Activated T-cell treated with anti-CD3 and anti-CD28 coated beads, Interleukin-2, amount 50 U/mL, for 72 hours (primary cell): ENCODE data around the gene KRTAP5-5. TPM values are rescaled to one million over a fixed set of nuclear protein-coding genes. Genes with fewer than 3 reads are reported as not detected.

Experiments
- ATAC-seq, 2 donors: fragments of 150-1000 bp; cut with Tn5 transposase; replicated peaks in 1 of 2; 2 replicates each; pipeline ENCODE4 v1.10.0; 2021; ENCODE audit warnings: moderate library complexity in 2 of 2, mild to moderate bottlenecking in 1 of 2
- DNase-seq, 2 donors: peaks; one replicate each; pipeline ENCODE4 v3.0.0; 2021 to 2022; ENCODE audit warnings: mixed read lengths in 1 of 2
- H3K27ac Mint-ChIP-seq: one replicate; pipeline ENCODE4 v1.8.0; 2022; ENCODE audit warnings: mild to moderate bottlenecking, moderate library complexity, mixed read lengths
- H3K27me3 Mint-ChIP-seq: one replicate; pipeline ENCODE4 v1.8.0; 2022; ENCODE audit warnings: low read depth, mixed read lengths
- H3K36me3 Mint-ChIP-seq, 2 donors: one replicate each; pipeline ENCODE4 v1.8.0; 2022; ENCODE audit warnings: mixed read lengths in 2 of 2, mild to moderate bottlenecking in 1 of 2; ENCODE audit not compliant: insufficient read depth in 2 of 2
- H3K4me1 Mint-ChIP-seq: one replicate; pipeline ENCODE4 v1.8.0; 2022; ENCODE audit warnings: low read depth, mixed read lengths
- H3K4me3 Mint-ChIP-seq, 2 donors: one replicate each; pipeline ENCODE4 v1.8.0; 2022; ENCODE audit warnings: mild to moderate bottlenecking in 2 of 2, mixed read lengths in 2 of 2, moderate library complexity in 2 of 2
- H3K9me3 Mint-ChIP-seq, 2 donors: one replicate each; pipeline ENCODE4 v1.8.0; 2022; ENCODE audit warnings: mixed read lengths in 2 of 2
- total RNA-seq, 2 donors: library from RNA; stranded (reverse); gene quantifications; one replicate each; pipeline ENCODE4 v1.2.3, GENCODE V29; 2022

KRTAP5-5 gene
- total RNA-seq, 2 donors from 2014 or later: not detected

GRCh38 chr11:1673446-1674172 is 44.0 kb downstream of the KRTAP5-5 start:
- peaks cover 40% of the 10 kb centered on the region for H3K27me3 Mint-ChIP-seq
- H3K4me1 Mint-ChIP-seq: no peaks in the 10 kb centered on the region
- ATAC-seq: no peak
- no peaks in the 10 kb centered on the region for H3K36me3 Mint-ChIP-seq
- DNase-seq: no peak
- peaks cover 0 to 3% of the 10 kb centered on the region in 2 donors for H3K9me3 Mint-ChIP-seq
- H3K27ac Mint-ChIP-seq: no peak overlapping the region
- no peak overlapping the region for H3K4me3 Mint-ChIP-seq

GRCh38 chr11:1674173-1675131 is 44.9 kb downstream of the KRTAP5-5 start:
- DNase-seq (no peak), ATAC-seq (no peak)
- Mint-ChIP-seq H3K27me3 (peaks cover 31% of the 10 kb centered on the region), H3K9me3 (peaks cover 0 to 3% of the 10 kb centered on the region in 2 donors), H3K27ac (no peak overlapping the region), H3K4me1 (no peaks in the 10 kb centered on the region), H3K36me3 (no peaks in the 10 kb centered on the region), H3K4me3 (no peak overlapping the region)

DNA sequence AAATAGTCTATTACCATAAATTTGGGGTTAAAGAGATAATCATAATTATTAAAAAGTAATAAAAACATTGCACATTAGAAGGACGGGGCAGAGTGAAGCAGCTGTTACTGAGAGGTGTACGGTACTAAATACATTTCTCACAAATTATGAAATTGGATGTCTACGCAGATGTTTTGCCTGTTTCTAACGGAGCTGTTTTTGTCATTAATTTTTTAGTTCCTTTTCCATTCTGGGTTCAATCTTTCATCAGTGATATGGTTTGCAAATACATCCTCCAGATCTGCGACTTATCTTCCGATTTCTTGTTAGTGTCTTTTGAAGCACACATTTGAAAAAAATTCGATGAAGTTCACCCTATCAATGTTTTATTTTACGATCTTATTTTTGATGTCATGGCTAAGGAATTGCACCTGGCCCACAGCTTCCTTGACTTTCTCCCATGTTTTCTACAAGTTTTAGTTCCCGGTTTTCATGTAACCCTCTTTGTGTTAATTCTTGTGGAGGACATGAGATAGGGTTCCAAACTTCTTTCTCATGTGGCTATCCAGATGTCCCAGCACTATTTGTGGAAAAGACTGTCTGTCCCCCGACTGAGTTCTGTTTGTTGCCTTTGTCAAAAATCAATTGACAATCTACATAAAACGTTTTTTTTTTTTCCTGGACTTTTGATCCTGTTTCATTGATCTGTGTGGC is 46.1 kb downstream of the KRTAP5-5 start:
- H3K36me3 Mint-ChIP-seq: no peaks in the 10 kb centered on the region

GRCh38 chr11:1676229-1676740 is 46.7 kb downstream of the KRTAP5-5 start:
- Mint-ChIP-seq H3K27ac (no peak overlapping the region), H3K9me3 (no peaks in the 10 kb centered on the region), H3K27me3 (peaks cover 24% of the 10 kb centered on the region), H3K4me1 (no peaks in the 10 kb centered on the region), H3K36me3 (no peaks in the 10 kb centered on the region), H3K4me3 (no peak overlapping the region)
- ATAC-seq (no peak), DNase-seq (no peak)

More for the DNA sequence above, 46.1 kb downstream of the KRTAP5-5 start:
- Mint-ChIP-seq H3K4me3 (no peak overlapping the region), H3K4me1 (no peaks in the 10 kb centered on the region), H3K9me3 (no peaks in the 10 kb centered on the region), H3K27me3 (peaks cover 24% of the 10 kb centered on the region), H3K27ac (no peak overlapping the region)
- ATAC-seq (no peak), DNase-seq (no peak)

DNA sequence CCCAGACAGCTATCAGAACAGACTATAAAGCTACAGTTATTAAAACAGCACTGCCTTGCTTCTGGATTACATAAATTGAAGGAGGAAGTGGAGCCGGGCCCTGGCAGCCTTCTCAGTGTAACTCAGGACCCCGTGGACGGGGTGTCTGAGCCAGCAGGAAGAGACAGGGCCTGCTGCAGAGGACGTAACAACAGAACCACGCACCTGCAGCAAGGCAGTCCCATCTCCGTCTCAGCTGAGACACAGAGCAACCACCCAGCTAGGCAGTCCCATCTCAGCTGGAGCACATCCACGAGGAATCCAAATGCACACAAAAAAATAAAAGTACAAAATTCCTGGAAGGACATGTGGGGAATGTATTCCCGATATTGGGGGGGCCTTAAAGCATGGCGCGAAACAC is 50.3 kb downstream of the KRTAP5-5 start:
- no peak overlapping the region for H3K27ac Mint-ChIP-seq
- no peaks in the 10 kb centered on the region for H3K9me3 Mint-ChIP-seq
- H3K4me1 Mint-ChIP-seq: no peaks in the 10 kb centered on the region
- DNase-seq: no peak
- no peak for ATAC-seq
- no peaks in the 10 kb centered on the region for H3K27me3 Mint-ChIP-seq
- no peak overlapping the region for H3K4me3 Mint-ChIP-seq
- no peaks in the 10 kb centered on the region for H3K36me3 Mint-ChIP-seq

Other genes with a start within 250 kb of the KRTAP5-5 start
- gene BRSK2, start 239.8 kb upstream of the KRTAP5-5 start, total RNA-seq: under 1 TPM; 0.51 to 0.84 TPM
- gene MOB2, start 143.0 kb upstream of the KRTAP5-5 start, total RNA-seq: 10 to 100 TPM; 30.7 to 31.0 TPM
- gene DUSP8, start 57.5 kb upstream of the KRTAP5-5 start, total RNA-seq: 1 to 10 TPM; 2.8 to 5.1 TPM
- gene KRTAP5-1, start 44.5 kb upstream of the KRTAP5-5 start, total RNA-seq: not detected
- gene KRTAP5-2, start 31.5 kb upstream of the KRTAP5-5 start, total RNA-seq: not detected
- not detected for gene KRTAP5-3, start 21.3 kb upstream of the KRTAP5-5 start, total RNA-seq
- not detected for gene KRTAP5-4, start 7.6 kb upstream of the KRTAP5-5 start, total RNA-seq
- gene KRTAP5-6, start 67.4 kb downstream of the KRTAP5-5 start, total RNA-seq: not detected
- gene IFITM10, start 120.8 kb downstream of the KRTAP5-5 start, total RNA-seq: 1 to 10 TPM in 1 of 2 donors, under 1 TPM in 1; 0.91 to 1.5 TPM
- gene CTSD, start 134.2 kb downstream of the KRTAP5-5 start, total RNA-seq: 10 to 100 TPM; 56.2 to 66.9 TPM
- gene SYT8, start 205.2 kb downstream of the KRTAP5-5 start, total RNA-seq: not detected
- 1 to 10 TPM; 1.2 TPM for gene TNNI2, start 209.2 kb downstream of the KRTAP5-5 start, total RNA-seq
- gene LSP1, start 223.3 kb downstream of the KRTAP5-5 start, total RNA-seq: 100 to 1,000 TPM; 301 to 312 TPM